HEK293 (cell line): ENCODE results near the gene COL1A1.

Experiments
- ATF2 ChIP-seq: fragments of 450-650 bp; formaldehyde crosslinking; IDR thresholded peaks from 2 replicates; pipeline ENCODE4 v1.5.1; 2016; ENCODE audit warnings: missing biosample characterization, missing genetic modification characterization, low read depth
- ELK4 ChIP-seq: IDR thresholded peaks from 2 replicates; pipeline ENCODE4 v1.6.1; 2011; ENCODE audit warnings: mild to moderate bottlenecking, low read depth, low read length, borderline replicate concordance
- GLI4 ChIP-seq: fragments of 450-650 bp; formaldehyde crosslinking; IDR thresholded peaks from 2 replicates; pipeline ENCODE4 v1.5.1; 2016; ENCODE audit warnings: missing biosample characterization, missing genetic modification characterization
- HOXD13 ChIP-seq: sonication (generic); formaldehyde crosslinking; IDR thresholded peaks from 2 replicates; pipeline ENCODE4 v1.8.0; 2022; ENCODE audit warnings: missing genetic modification reagents, borderline replicate concordance
- ZBTB7A ChIP-seq: fragments of 450-650 bp; formaldehyde crosslinking; IDR thresholded peaks from 2 replicates; pipeline ENCODE4 v1.5.1; 2016; ENCODE audit warnings: low read depth, missing biosample characterization, missing genetic modification characterization
- ZNF37A ChIP-seq: fragments of 450-650 bp; IDR thresholded peaks from 2 replicates; pipeline ENCODE4 v1.5.1; 2018; ENCODE audit warnings: missing biosample characterization, missing genetic modification characterization
- ZNF423 ChIP-seq: fragments of 450-650 bp; formaldehyde crosslinking; IDR thresholded peaks from 2 replicates; pipeline ENCODE4 v1.5.1; 2016; ENCODE audit warnings: missing biosample characterization, missing genetic modification characterization
- ZNF558 ChIP-seq: fragments of 450-650 bp; formaldehyde crosslinking; IDR thresholded peaks from 2 replicates; pipeline ENCODE4 v1.5.1; 2016; ENCODE audit warnings: missing biosample characterization, missing genetic modification characterization
- TF ChIP-seq, protein P1 (sequence below): fragments of 450-650 bp; formaldehyde crosslinking; IDR thresholded peaks from 2 replicates; pipeline ENCODE4 v1.5.1; 2016; ENCODE audit warnings: missing biosample characterization, missing genetic modification characterization
- TF ChIP-seq, protein P2 (sequence below): fragments of 450-650 bp; formaldehyde crosslinking; IDR thresholded peaks from 2 replicates; pipeline ENCODE4 v1.5.1; 2016; ENCODE audit warnings: missing biosample characterization, missing genetic modification characterization

- TF ChIP-seq, protein P1, sequence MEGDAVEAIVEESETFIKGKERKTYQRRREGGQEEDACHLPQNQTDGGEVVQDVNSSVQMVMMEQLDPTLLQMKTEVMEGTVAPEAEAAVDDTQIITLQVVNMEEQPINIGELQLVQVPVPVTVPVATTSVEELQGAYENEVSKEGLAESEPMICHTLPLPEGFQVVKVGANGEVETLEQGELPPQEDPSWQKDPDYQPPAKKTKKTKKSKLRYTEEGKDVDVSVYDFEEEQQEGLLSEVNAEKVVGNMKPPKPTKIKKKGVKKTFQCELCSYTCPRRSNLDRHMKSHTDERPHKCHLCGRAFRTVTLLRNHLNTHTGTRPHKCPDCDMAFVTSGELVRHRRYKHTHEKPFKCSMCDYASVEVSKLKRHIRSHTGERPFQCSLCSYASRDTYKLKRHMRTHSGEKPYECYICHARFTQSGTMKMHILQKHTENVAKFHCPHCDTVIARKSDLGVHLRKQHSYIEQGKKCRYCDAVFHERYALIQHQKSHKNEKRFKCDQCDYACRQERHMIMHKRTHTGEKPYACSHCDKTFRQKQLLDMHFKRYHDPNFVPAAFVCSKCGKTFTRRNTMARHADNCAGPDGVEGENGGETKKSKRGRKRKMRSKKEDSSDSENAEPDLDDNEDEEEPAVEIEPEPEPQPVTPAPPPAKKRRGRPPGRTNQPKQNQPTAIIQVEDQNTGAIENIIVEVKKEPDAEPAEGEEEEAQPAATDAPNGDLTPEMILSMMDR (tag by site-specific recombination): no peak
- no peak for TF ChIP-seq ZNF37A (tag by site-specific recombination)
- no peak for TF ChIP-seq ZNF558 (tag by site-specific recombination)
- no peak for TF ChIP-seq ATF2 (tag by site-specific recombination)
- no peak for TF ChIP-seq ZBTB7A
- TF ChIP-seq HOXD13 (CRISPR knock-in tag): no peak
- TF ChIP-seq, protein P2, sequence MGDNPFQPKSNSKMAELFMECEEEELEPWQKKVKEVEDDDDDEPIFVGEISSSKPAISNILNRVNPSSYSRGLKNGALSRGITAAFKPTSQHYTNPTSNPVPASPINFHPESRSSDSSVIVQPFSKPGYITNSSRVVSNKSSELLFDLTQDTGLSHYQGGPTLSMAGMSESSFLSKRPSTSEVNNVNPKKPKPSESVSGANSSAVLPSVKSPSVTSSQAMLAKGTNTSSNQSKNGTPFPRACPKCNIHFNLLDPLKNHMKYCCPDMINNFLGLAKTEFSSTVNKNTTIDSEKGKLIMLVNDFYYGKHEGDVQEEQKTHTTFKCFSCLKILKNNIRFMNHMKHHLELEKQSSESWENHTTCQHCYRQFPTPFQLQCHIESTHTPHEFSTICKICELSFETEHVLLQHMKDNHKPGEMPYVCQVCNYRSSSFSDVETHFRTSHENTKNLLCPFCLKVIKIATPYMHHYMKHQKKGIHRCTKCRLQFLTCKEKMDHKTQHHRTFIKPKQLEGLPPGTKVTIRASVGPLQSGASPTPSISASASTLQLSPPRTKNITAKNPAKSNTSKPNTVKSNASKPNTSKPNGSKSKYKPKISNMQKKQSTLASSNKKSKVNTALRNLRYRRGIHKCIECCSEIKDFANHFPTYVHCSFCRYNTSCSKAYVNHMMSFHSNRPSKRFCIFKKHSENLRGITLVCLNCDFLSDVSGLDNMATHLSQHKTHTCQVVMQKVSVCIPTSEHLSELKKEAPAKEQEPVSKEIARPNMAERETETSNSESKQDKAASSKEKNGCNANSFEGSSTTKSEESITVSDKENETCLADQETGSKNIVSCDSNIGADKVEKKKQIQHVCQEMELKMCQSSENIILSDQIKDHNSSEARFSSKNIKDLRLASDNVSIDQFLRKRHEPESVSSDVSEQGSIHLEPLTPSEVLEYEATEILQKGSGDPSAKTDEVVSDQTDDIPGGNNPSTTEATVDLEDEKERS (tag by site-specific recombination): no peak
- no peak for TF ChIP-seq ZNF423 (tag by site-specific recombination)
- no peak for TF ChIP-seq ELK4
- no peak for TF ChIP-seq GLI4 (tag by site-specific recombination)
These were observed 13.5 kb downstream of the COL1A1 start for GRCh38 chr17:50187751-50188530.
